ENCODE results near the gene CHRNA10. TPM values are rescaled to one million over a fixed set of nuclear protein-coding genes. Genes with fewer than 3 reads are reported as not detected.

CHRNA10 gene
- total RNA-seq, 2 donors from 2014 or later = 1.0 TPM; not detected in 1

GRCh38 chr11:3669128-3669527, 2.1 kb downstream of the CHRNA10 start:
- Histone ChIP-seq H3K27me3 (no peaks in the 10 kb centered on the region), H3K4me1 (peaks cover 0 to 10% of the 10 kb centered on the region in 2 donors), H3K4me3 (no peak overlapping the region), H3K9me3 (no peaks in the 10 kb centered on the region), H3K36me3 (peaks cover 38% of the 10 kb centered on the region), H3K27ac (no peak overlapping the region)
- no peak for DNase-seq (ENCODE audit: low spot score)
- TF ChIP-seq CTCF (IDR thresholded peaks at IDR 0.05) = no peak

- H3K4me3 ChIP-seq = no peak overlapping the region
- H3K27ac ChIP-seq = no peak overlapping the region
- no peaks in the 10 kb centered on the region for H3K27me3 ChIP-seq
- no peak for TF ChIP-seq CTCF (IDR thresholded peaks at IDR 0.05)
- H3K9me3 ChIP-seq = no peaks in the 10 kb centered on the region
- H3K4me1 ChIP-seq = peaks cover 0 to 10% of the 10 kb centered on the region in 2 donors
- peaks cover 25% of the 10 kb centered on the region for H3K36me3 ChIP-seq
- DNase-seq (ENCODE audit: low spot score) = no peak
These were observed 3.8 kb downstream of the CHRNA10 start for GRCh38 chr11:3667149-3668035.

- Histone ChIP-seq H3K36me3 (peaks cover 15% of the 10 kb centered on the region), H3K4me3 (no peak overlapping the region)
- no peak for DNase-seq (ENCODE audit: low spot score)
These were observed 5.1 kb downstream of the CHRNA10 start for GRCh38 chr11:3666023-3666530.

GRCh38 chr11:3665336-3666022, 5.7 kb downstream of the CHRNA10 start:
- H3K9me3 ChIP-seq = no peaks in the 10 kb centered on the region
- no peak for DNase-seq (ENCODE audit: low spot score)
- peaks cover 0 to 10% of the 10 kb centered on the region in 2 donors for H3K4me1 ChIP-seq
- no peaks in the 10 kb centered on the region for H3K27me3 ChIP-seq
- H3K36me3 ChIP-seq = peaks cover 15% of the 10 kb centered on the region
- no peak overlapping the region for H3K27ac ChIP-seq
- TF ChIP-seq CTCF (IDR thresholded peaks at IDR 0.05) = no peak
- no peak overlapping the region for H3K4me3 ChIP-seq

More at GRCh38 chr11:3666023-3666530, 5.1 kb downstream of the CHRNA10 start:
- H3K27ac ChIP-seq = no peak overlapping the region
- H3K9me3 ChIP-seq = no peaks in the 10 kb centered on the region
- peaks cover 0 to 10% of the 10 kb centered on the region in 2 donors for H3K4me1 ChIP-seq
- no peak for TF ChIP-seq CTCF (IDR thresholded peaks at IDR 0.05)
- H3K27me3 ChIP-seq = no peaks in the 10 kb centered on the region

GRCh38 chr11:3664032-3664630, 7.1 kb downstream of the CHRNA10 start:
- no peaks in the 10 kb centered on the region for H3K27me3 ChIP-seq
- H3K27ac ChIP-seq = no peak overlapping the region
- TF ChIP-seq CTCF (IDR thresholded peaks at IDR 0.05) = no peak
- H3K9me3 ChIP-seq = no peaks in the 10 kb centered on the region
- no peak for DNase-seq (ENCODE audit: low spot score)
- H3K36me3 ChIP-seq = peaks cover 15% of the 10 kb centered on the region
- no peak overlapping the region for H3K4me3 ChIP-seq
- H3K4me1 ChIP-seq = peaks cover 0 to 3% of the 10 kb centered on the region in 2 donors

Measured in right atrium auricular region (tissue), 2 donors.